ENCODE results near the gene MSANTD1.

- TF ChIP-seq CTCF (IDR thresholded peaks at IDR 0.05) (no peak), EZH2 (IDR thresholded peaks at IDR 0.05; ENCODE audit: borderline replicate concordance, insufficient read depth, low read depth, low read length, poor library complexity, severe bottlenecking) (no peak)
Observed at GRCh38 chr4:3213106-3213425, 35.9 kb upstream of the MSANTD1 start.

Measured in B cell (primary cell).